Natural killer cell (primary cell): ENCODE results near the gene TRUB2. TPM values are rescaled to one million over a fixed set of nuclear protein-coding genes. Genes with fewer than 3 reads are reported as not detected.

Experiments used
- ATAC-seq, 3 donors: fragments of 150-1000 bp in 2 of 3; fragments of 200-7000 bp in 1 of 3; cut with Tn5 transposase; 1 replicate in 1 of 3; 2 replicates in 2 of 3; pipeline ENCODE4 v1.10.0; 2021; ENCODE audit warnings: mild to moderate bottlenecking in 2 of 3, moderate library complexity in 2 of 3
- DNase-seq, 2 donors: peaks; one replicate each; pipeline versions ENCODE4 v3.0.0 to v3.0.0-alpha.2; 2013 to 2021; ENCODE audit warnings: mixed read lengths in 1 of 2
- H3K27ac ChIP-seq: one replicate; pipeline ENCODE4 v1.5.1; 2013; ENCODE audit warnings: mild to moderate bottlenecking, low read length
- H3K27me3 ChIP-seq: one replicate; pipeline ENCODE4 v1.6.1; 2013; ENCODE audit warnings: low read length; ENCODE audit not compliant: control insufficient read depth, insufficient read depth
- H3K36me3 ChIP-seq: one replicate; pipeline ENCODE4 v1.6.1; 2013; ENCODE audit warnings: low read length; ENCODE audit not compliant: control insufficient read depth, insufficient read depth
- H3K4me1 ChIP-seq: one replicate; pipeline ENCODE4 v1.6.1; 2013; ENCODE audit warnings: low read length; ENCODE audit not compliant: control insufficient read depth, insufficient read depth
- H3K4me3 ChIP-seq: one replicate; pipeline ENCODE4 v1.5.1; 2013; ENCODE audit warnings: low read length
- H3K9me3 ChIP-seq: one replicate; pipeline ENCODE4 v1.6.1; 2013; ENCODE audit warnings: low read length; ENCODE audit not compliant: control insufficient read depth, insufficient read depth
- H3K27ac Mint-ChIP-seq, 2 donors: one replicate each; pipeline ENCODE4 v1.8.0; 2022; ENCODE audit warnings: mild to moderate bottlenecking in 2 of 2, mixed read lengths in 2 of 2, moderate library complexity in 1 of 2
- H3K27me3 Mint-ChIP-seq, 2 donors: one replicate each; pipeline ENCODE4 v1.8.0; 2022; ENCODE audit warnings: low read depth in 2 of 2, mixed read lengths in 2 of 2
- H3K36me3 Mint-ChIP-seq: one replicate; pipeline ENCODE4 v1.8.0; 2022; ENCODE audit warnings: mixed read lengths
- H3K4me1 Mint-ChIP-seq, 2 donors: one replicate each; pipeline ENCODE4 v1.8.0; 2022; ENCODE audit warnings: mixed read lengths in 2 of 2
- H3K4me3 Mint-ChIP-seq: one replicate; pipeline ENCODE4 v1.8.0; 2022; ENCODE audit warnings: mild to moderate bottlenecking, moderate library complexity, mixed read lengths
- H3K9me3 Mint-ChIP-seq, 2 donors: one replicate each; pipeline ENCODE4 v1.8.0; 2022; ENCODE audit warnings: mixed read lengths in 2 of 2
- WGBS: methylation state at CpG from one replicate; pipeline ENCODE4 v1.1.7; 2013; ENCODE audit warnings: missing lambda C conversion rate; ENCODE audit not compliant: insufficient coverage; 5-methylcytosine and 5-hydroxymethylcytosine counted together
- intact Hi-C: fragments of 100-400 bp; cut with micrococcal nuclease; formaldehyde crosslinking; loops from one replicate; pipeline ENCODE4 v1.14.2; 2022
- total RNA-seq, 4 donors: library from RNA; stranded (reverse); fragments of 120-200 nt in 1 of 4; gene quantifications; one replicate each; pipeline versions ENCODE4 v1.2.3 to v1.2.4, GENCODE V29; 2013 to 2022
- TF ChIP-seq, protein P1 (sequence below): fragments of 200-600 bp; IDR thresholded peaks from one replicate; pipeline ENCODE4 v1.8.0; 2022; ENCODE audit warnings: antibody characterized with exemption

Gene TRUB2
- total RNA-seq, 3 donors from 2014 or later (not counting 1 experiment from before 2014, with no cell fraction given), result 8.8 to 12.0 (median 11.3) TPM

DNA sequence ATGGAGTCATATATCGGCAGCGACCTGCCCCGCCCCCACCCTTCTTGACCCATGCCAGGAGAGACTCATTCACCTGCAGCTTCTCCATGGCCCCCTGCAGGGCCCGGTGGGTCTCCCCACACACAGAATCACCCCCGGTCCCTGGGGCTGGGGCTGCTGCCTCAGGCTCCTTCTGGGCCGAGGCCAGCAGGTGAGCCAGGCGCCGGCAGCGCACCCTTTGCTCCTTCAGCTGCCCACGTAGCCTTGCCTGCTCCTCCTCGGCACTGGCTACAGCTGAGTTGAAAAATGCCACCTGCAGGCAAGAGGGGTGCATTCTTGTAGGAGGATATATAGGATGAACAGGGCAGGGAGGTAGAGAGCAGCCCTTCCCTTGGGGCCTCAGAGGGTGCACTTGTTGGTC is 64.3 kb downstream of the TRUB2 start:
- no peak overlapping the region for H3K27ac Mint-ChIP-seq
- H3K27ac ChIP-seq, result no peak overlapping the region
- intact Hi-C loops, result no loop called here
- H3K27me3 ChIP-seq, result no peaks in the 10 kb centered on the region
- H3K36me3 Mint-ChIP-seq, result peaks cover 9% of the 10 kb centered on the region
- TF ChIP-seq, protein P1, sequence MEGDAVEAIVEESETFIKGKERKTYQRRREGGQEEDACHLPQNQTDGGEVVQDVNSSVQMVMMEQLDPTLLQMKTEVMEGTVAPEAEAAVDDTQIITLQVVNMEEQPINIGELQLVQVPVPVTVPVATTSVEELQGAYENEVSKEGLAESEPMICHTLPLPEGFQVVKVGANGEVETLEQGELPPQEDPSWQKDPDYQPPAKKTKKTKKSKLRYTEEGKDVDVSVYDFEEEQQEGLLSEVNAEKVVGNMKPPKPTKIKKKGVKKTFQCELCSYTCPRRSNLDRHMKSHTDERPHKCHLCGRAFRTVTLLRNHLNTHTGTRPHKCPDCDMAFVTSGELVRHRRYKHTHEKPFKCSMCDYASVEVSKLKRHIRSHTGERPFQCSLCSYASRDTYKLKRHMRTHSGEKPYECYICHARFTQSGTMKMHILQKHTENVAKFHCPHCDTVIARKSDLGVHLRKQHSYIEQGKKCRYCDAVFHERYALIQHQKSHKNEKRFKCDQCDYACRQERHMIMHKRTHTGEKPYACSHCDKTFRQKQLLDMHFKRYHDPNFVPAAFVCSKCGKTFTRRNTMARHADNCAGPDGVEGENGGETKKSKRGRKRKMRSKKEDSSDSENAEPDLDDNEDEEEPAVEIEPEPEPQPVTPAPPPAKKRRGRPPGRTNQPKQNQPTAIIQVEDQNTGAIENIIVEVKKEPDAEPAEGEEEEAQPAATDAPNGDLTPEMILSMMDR, result no peak
- no peaks in the 10 kb centered on the region for H3K4me1 Mint-ChIP-seq
- ATAC-seq (no peak), DNase-seq (no peak)
- no peaks in the 10 kb centered on the region for H3K4me1 ChIP-seq
- peaks cover 0 to 2% of the 10 kb centered on the region in 2 donors for H3K27me3 Mint-ChIP-seq
- 97% methylated on average over 11 of the region's 11 CpGs for WGBS
- H3K36me3 ChIP-seq, result peaks cover 57% of the 10 kb centered on the region
- no peak overlapping the region for H3K4me3 Mint-ChIP-seq
- no peaks in the 10 kb centered on the region for H3K9me3 ChIP-seq
- no peaks in the 10 kb centered on the region for H3K9me3 Mint-ChIP-seq
- H3K4me3 ChIP-seq, result no peak overlapping the region

DNA sequence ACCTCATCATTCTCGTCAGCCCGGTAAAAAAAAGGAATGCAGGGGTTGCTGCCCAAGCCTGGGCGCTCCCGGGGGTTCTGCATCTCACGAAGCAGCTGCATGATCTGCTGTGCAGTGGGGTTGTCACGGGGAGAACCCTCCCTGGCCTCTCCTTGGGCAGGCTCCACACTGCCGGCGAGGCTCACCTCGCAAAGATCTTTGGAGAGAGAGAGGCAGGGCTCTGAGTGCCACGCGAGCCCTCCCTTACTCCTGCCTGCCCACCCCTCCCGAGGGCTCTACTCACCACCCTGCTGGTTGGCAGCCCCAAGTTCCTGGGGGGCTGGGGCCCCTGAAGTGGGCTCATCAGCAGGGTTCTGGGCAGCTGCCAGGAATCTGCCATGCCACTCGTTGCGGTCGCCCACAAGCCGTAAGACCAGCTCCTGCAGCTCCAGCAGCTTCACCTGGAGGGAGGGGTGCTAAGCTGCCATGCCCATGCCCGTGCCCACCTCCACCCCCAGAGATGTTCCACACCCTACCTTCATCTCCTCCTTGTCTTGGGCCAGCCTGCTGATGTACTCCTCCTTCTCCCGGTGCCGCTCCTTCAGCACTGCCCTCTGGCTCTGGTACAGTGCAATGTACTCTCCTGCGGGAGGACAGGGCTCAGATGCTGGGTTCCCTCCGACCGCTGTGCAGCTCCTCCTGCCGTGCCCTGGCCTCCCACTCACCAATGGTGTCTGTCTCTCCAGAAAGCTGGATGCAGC is 65.0 kb downstream of the TRUB2 start:
- WGBS, result 90% methylated on average over 23 of the region's 23 CpGs
- ATAC-seq (no peak), DNase-seq (no peak)
- Histone ChIP-seq H3K27ac (no peak overlapping the region), H3K36me3 (peaks cover 51% of the 10 kb centered on the region), H3K4me1 (no peaks in the 10 kb centered on the region), H3K27me3 (no peaks in the 10 kb centered on the region), H3K4me3 (no peak overlapping the region), H3K9me3 (no peaks in the 10 kb centered on the region)
- TF ChIP-seq, protein P1, result no peak
- Mint-ChIP-seq H3K36me3 (peaks cover 9% of the 10 kb centered on the region), H3K4me1 (no peaks in the 10 kb centered on the region), H3K27ac (no peak overlapping the region), H3K4me3 (no peak overlapping the region), H3K9me3 (no peaks in the 10 kb centered on the region), H3K27me3 (peaks cover 0 to 4% of the 10 kb centered on the region in 2 donors)
- intact Hi-C loops, result no loop called here

Other genes starting within 250 kb of the TRUB2 start
- gene PTGES2, start 194.7 kb downstream of the TRUB2 start, total RNA-seq, result 10 to 100 TPM; 43.4 to 57.0 (median 53.3) TPM
- under 1 TPM in 2 of 3 donors, not detected in 1; 0.82 to 0.99 TPM for gene LCN2, start 173.0 kb downstream of the TRUB2 start, total RNA-seq
- gene BBLN, start 162.2 kb downstream of the TRUB2 start, total RNA-seq, result 10 to 100 TPM; 61.8 to 74.0 (median 69.3) TPM
- 100 to 1,000 TPM; 152 to 165 (median 159) TPM for gene CIZ1, start 130.9 kb downstream of the TRUB2 start, total RNA-seq
- 1 to 10 TPM; 1.4 to 8.1 (median 2.6) TPM for gene DNM1, start 119.1 kb downstream of the TRUB2 start, total RNA-seq
- 100 to 1,000 TPM in 1 of 3 donors, 10 to 100 TPM in 2; 78.0 to 101 (median 90.9) TPM for gene GOLGA2, start 46.4 kb downstream of the TRUB2 start, total RNA-seq
- gene SWI5, start 46.2 kb downstream of the TRUB2 start, total RNA-seq, result 1 to 10 TPM; 6.3 to 9.3 (median 8.4) TPM
- gene COQ4, start 392 bp upstream of the TRUB2 start, total RNA-seq, result 10 to 100 TPM; 28.2 to 34.5 (median 30.4) TPM
- gene SLC27A4, start 18.1 kb upstream of the TRUB2 start, total RNA-seq, result 10 to 100 TPM in 2 of 3 donors, 1 to 10 TPM in 1; 7.7 to 12.3 (median 11.2) TPM
- gene URM1, start 48.9 kb upstream of the TRUB2 start, total RNA-seq, result 10 to 100 TPM; 39.4 to 47.8 (median 46.7) TPM
- gene CERCAM, start 98.4 kb upstream of the TRUB2 start, total RNA-seq, result 10 to 100 TPM; 11.5 to 29.6 (median 24.2) TPM
- gene ODF2, start 133.6 kb upstream of the TRUB2 start, total RNA-seq, result 10 to 100 TPM; 36.4 to 44.4 (median 37.5) TPM
- gene GLE1, start 182.3 kb upstream of the TRUB2 start, total RNA-seq, result 10 to 100 TPM; 21.2 to 33.3 (median 23.3) TPM
- gene SPTAN1, start 230.1 kb upstream of the TRUB2 start, total RNA-seq, result 100 to 1,000 TPM; 301 to 420 (median 400) TPM